ENCODE measurements around the gene SMARCC1.

GRCh38 chr3:47594792-47595191, 186.9 kb downstream of the SMARCC1 start:
- TF ChIP-seq, protein P1, sequence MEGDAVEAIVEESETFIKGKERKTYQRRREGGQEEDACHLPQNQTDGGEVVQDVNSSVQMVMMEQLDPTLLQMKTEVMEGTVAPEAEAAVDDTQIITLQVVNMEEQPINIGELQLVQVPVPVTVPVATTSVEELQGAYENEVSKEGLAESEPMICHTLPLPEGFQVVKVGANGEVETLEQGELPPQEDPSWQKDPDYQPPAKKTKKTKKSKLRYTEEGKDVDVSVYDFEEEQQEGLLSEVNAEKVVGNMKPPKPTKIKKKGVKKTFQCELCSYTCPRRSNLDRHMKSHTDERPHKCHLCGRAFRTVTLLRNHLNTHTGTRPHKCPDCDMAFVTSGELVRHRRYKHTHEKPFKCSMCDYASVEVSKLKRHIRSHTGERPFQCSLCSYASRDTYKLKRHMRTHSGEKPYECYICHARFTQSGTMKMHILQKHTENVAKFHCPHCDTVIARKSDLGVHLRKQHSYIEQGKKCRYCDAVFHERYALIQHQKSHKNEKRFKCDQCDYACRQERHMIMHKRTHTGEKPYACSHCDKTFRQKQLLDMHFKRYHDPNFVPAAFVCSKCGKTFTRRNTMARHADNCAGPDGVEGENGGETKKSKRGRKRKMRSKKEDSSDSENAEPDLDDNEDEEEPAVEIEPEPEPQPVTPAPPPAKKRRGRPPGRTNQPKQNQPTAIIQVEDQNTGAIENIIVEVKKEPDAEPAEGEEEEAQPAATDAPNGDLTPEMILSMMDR (IDR thresholded peaks at IDR 0.05): no peak
- no peak for TF ChIP-seq POLR2A (IDR thresholded peaks at IDR 0.05)
